Transverse colon (tissue), 4 donors: ENCODE measurements around the gene LMBR1L. TPM values are rescaled to one million over a fixed set of nuclear protein-coding genes. Genes with fewer than 3 reads are reported as not detected.

Source experiments
- DNase-seq: peaks from one replicate; pipeline ENCODE4 v3.0.0-alpha.2; 2019
- H3K27ac ChIP-seq, 4 donors: fragments of 200-600 bp; sonication (generic); 2 replicates each; pipeline ENCODE4 v1.5.1; 2016 to 2018; ENCODE audit warnings: inconsistent platforms in 4 of 4
- H3K27me3 ChIP-seq: fragments of 200-600 bp; sonication (generic); 2 replicates; pipeline ENCODE4 v1.5.1; 2017; ENCODE audit warnings: inconsistent platforms
- H3K36me3 ChIP-seq, 4 donors: fragments of 200-600 bp; sonication (generic); 2 replicates each; pipeline ENCODE4 v1.5.1; 2017 to 2019; ENCODE audit warnings: inconsistent platforms in 4 of 4
- H3K4me1 ChIP-seq, 4 donors: fragments of 200-600 bp; sonication (generic); 2 replicates each; pipeline ENCODE4 v1.5.1; 2017 to 2020; ENCODE audit warnings: inconsistent platforms in 4 of 4
- H3K4me3 ChIP-seq, 4 donors: fragments of 200-600 bp; sonication (generic); 1 replicate in 1 of 4; 2 replicates in 3 of 4; pipeline versions ENCODE4 v1.5.1 to v1.6.1; 2017 to 2019; ENCODE audit warnings: inconsistent platforms in 4 of 4
- H3K9me3 ChIP-seq, 2 donors: fragments of 200-600 bp; sonication (generic); 2 replicates each; pipeline ENCODE4 v1.5.1; 2017 to 2019; ENCODE audit warnings: inconsistent platforms in 2 of 2
- EP300 ChIP-seq: sonication (generic); formaldehyde crosslinking; IDR thresholded peaks from one replicate; pipeline ENCODE4 v1.6.1; 2017; ENCODE audit warnings: antibody characterized with exemption, low read depth
- POLR2A ChIP-seq: fragments of 450-650 bp; IDR thresholded peaks from one replicate; pipeline ENCODE4 v1.6.1; 2016; ENCODE audit warnings: antibody characterized with exemption, mild to moderate bottlenecking, moderate library complexity
- POLR2AphosphoS5 ChIP-seq, 3 donors: sonication (generic); formaldehyde crosslinking; IDR thresholded peaks; one replicate each; pipeline ENCODE4 v1.6.1; 2016; ENCODE audit warnings: antibody characterized with exemption in 3 of 3
- WGBS, 2 donors: methylation state at CpG; one replicate each; pipeline ENCODE4 v1.1.5; 2018; ENCODE audit warnings: low coverage in 1 of 2; 5-methylcytosine and 5-hydroxymethylcytosine counted together
- in situ Hi-C, 4 donors: fragments of 200-750 bp; cut with MboI; loops; one replicate each; pipeline versions ENCODE4 v1.15.0 to v1.15.1; 2017; ENCODE audit warnings: low sequenced_read_pairs in 3 of 4, low pct_ligation_motif_present in 1 of 4, low pct_unique_long_range_greater_than_20kb in 1 of 4
- intact Hi-C: fragments of 100-400 bp; cut with DNase I; formaldehyde crosslinking; loops from one replicate; pipeline ENCODE4 v1.15.1; 2023; ENCODE audit warnings: low total_unique reads
- total RNA-seq, 4 donors: library from RNA; depleted of rRNA; stranded (reverse); fragments of >200 nt; gene quantifications; one replicate each; pipeline ENCODE4 v1.1.0, GENCODE V29; 2016
- TF ChIP-seq, protein P1 (sequence below), 5 experiments: fragments of 200-600 bp in 3 of 5; fragments of 450-650 bp in 2 of 5; sonication (generic) in 3 of 5; IDR thresholded peaks; 1 replicate in 2 of 5; 2 replicates in 3 of 5; pipeline ENCODE4 v1.5.1; 2016 to 2017; ENCODE audit warnings: antibody characterized with exemption in 5 of 5, inconsistent platforms in 3 of 5, mild to moderate bottlenecking in 2 of 5, moderate library complexity in 1 of 5

The LMBR1L gene
- total RNA-seq, 4 donors from 2014 or later, result 72.6 to 125 (median 82.1) TPM

DNA sequence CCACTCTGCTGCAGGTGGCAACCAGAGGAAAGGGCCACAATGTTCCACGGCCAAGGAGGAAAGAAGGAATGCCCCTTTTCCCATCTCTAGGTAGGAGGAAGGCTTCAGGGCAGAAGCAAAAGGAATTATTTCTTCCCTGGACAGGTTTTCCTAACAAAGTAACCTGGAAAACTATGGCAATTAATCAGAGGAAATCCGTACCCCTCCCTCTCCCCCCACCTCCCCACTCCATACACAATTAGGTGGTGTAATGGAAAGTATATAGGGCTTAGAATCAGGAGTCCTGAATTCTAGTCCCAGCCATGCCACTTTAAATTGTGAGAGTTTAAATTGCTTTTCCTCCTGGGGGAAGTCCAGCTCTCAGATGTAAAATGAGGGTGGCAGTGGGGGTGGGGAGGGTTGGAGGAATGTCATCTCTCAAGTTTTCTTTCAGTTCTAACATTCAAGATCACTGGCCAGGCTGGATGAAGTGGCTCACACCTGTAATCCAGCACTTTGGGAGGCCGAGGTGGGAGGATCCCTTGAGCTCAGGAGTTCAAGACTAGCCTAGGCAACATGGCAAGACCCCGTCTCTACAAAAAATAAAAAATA, 17.7 kb downstream of the LMBR1L start:
- Histone ChIP-seq H3K4me3 (no peak overlapping the region), H3K27ac (no peak overlapping the region), H3K36me3 (peaks cover 0 to 9% (median 0%) of the 10 kb centered on the region in 4 donors), H3K9me3 (no peaks in the 10 kb centered on the region), H3K4me1 (peaks cover 32 to 55% (median 41%) of the 10 kb centered on the region in 4 donors), H3K27me3 (peaks cover 67% of the 10 kb centered on the region)
- intact Hi-C loops, result no loop called here
- WGBS, 2 donors, result 13 to 43% methylated on average over 1 to 4 of the region's 4 CpGs
- in situ Hi-C loops, result loop anchor here in 2 of 4 donors (25.0 kb wide), 1 partner anchor 144 kb away; no protein-coding TSS in a partner anchor
- TF ChIP-seq POLR2A, result no peak
- TF ChIP-seq EP300, result no peak
- TF ChIP-seq, protein P1, sequence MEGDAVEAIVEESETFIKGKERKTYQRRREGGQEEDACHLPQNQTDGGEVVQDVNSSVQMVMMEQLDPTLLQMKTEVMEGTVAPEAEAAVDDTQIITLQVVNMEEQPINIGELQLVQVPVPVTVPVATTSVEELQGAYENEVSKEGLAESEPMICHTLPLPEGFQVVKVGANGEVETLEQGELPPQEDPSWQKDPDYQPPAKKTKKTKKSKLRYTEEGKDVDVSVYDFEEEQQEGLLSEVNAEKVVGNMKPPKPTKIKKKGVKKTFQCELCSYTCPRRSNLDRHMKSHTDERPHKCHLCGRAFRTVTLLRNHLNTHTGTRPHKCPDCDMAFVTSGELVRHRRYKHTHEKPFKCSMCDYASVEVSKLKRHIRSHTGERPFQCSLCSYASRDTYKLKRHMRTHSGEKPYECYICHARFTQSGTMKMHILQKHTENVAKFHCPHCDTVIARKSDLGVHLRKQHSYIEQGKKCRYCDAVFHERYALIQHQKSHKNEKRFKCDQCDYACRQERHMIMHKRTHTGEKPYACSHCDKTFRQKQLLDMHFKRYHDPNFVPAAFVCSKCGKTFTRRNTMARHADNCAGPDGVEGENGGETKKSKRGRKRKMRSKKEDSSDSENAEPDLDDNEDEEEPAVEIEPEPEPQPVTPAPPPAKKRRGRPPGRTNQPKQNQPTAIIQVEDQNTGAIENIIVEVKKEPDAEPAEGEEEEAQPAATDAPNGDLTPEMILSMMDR (IDR thresholded peaks at IDR 0.05), result no peak
- no peak for TF ChIP-seq POLR2AphosphoS5 (IDR thresholded peaks at IDR 0.05)
- no peak for DNase-seq

DNA sequence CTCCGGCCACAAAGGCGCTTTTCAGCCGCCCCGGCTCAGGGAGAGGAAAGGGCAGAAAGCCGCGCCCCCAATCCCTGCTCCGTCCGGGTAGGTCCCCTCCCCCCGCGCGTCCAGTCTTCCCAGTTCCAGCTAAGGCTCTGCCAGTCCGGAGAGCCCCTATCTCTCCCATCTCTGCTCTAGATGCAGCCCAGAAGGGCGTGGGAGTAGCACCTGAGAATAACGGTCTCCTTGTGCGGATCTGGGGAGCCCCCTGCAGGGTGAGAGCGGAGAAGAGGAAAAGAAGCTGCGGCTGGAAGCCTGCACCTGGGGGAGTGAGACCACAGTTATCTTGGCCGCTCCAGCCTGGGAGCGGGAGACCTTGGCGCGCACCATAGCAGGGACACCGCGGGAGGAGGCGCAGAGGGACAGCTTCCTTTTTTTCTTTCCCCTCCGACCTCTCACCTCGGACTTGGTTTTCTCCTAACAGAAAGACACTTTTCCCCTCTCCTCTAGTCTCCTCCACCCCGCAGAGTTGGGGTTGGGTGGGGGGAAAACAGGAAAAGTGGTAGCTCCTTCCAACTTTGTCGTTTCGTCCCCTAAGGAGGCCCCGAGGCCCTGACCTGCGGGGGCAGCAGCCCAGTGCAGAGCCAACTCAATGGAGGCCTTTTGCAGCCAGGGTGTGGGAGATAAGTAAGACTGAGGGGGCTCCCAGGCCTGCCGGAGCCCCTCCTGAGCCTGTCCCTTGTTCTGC, 18.4 kb downstream of the LMBR1L start:
- in situ Hi-C loops (loop anchor here in 2 of 4 donors (25.0 kb wide), 1 partner anchor 145 kb away; no protein-coding TSS in a partner anchor), intact Hi-C loops (no loop called here)
- Histone ChIP-seq H3K4me3 (peak overlapping the region in 1 of 4 donors; percentile 34), H3K27me3 (peaks cover 67% of the 10 kb centered on the region), H3K4me1 (peaks cover 32 to 55% (median 42%) of the 10 kb centered on the region in 4 donors), H3K27ac (no peak overlapping the region), H3K9me3 (no peaks in the 10 kb centered on the region), H3K36me3 (peaks cover 0 to 7% (median 0%) of the 10 kb centered on the region in 4 donors)
- TF ChIP-seq, protein P1 (IDR thresholded peaks at IDR 0.05), result peak in 4 of 5 experiments; percentile 11 to 19 (median 16)
- no peak for TF ChIP-seq EP300
- DNase-seq, result no peak
- WGBS, 2 donors, result 0 to 9% methylated on average over 4 to 28 of the region's 32 CpGs

DNA sequence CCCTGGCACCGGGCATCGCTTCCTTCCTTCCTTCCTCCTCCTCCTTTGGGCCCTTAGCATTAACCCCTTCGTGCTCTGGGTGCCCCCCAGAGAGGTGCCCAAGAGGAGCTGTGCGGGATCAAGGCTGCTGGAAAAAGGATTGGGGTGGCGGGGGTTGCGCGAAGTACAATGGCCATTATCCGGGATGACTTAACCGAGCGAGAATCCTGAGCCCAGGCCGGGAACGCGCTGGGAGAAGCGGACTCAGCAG, 18.9 kb downstream of the LMBR1L start:
- in situ Hi-C loops, result loop anchor here in 2 of 4 donors (25.0 kb wide), 1 partner anchor 146 kb away; no protein-coding TSS in a partner anchor
- TF ChIP-seq, protein P1 (IDR thresholded peaks at IDR 0.05), result no peak
- TF ChIP-seq EP300, result no peak
- Histone ChIP-seq H3K4me3 (peak overlapping the region in 1 of 4 donors; percentile 34), H3K36me3 (peaks cover 0 to 2% (median 0%) of the 10 kb centered on the region in 4 donors), H3K4me1 (peaks cover 32 to 55% (median 42%) of the 10 kb centered on the region in 4 donors), H3K9me3 (no peaks in the 10 kb centered on the region), H3K27ac (no peak overlapping the region), H3K27me3 (peaks cover 67% of the 10 kb centered on the region)
- 10% methylated on average over 13 of the region's 14 CpGs; no CpG with 5 or more reads in 1 of the 2 donors for WGBS, 2 donors
- no peak for DNase-seq
- intact Hi-C loops, result no loop called here

DNA sequence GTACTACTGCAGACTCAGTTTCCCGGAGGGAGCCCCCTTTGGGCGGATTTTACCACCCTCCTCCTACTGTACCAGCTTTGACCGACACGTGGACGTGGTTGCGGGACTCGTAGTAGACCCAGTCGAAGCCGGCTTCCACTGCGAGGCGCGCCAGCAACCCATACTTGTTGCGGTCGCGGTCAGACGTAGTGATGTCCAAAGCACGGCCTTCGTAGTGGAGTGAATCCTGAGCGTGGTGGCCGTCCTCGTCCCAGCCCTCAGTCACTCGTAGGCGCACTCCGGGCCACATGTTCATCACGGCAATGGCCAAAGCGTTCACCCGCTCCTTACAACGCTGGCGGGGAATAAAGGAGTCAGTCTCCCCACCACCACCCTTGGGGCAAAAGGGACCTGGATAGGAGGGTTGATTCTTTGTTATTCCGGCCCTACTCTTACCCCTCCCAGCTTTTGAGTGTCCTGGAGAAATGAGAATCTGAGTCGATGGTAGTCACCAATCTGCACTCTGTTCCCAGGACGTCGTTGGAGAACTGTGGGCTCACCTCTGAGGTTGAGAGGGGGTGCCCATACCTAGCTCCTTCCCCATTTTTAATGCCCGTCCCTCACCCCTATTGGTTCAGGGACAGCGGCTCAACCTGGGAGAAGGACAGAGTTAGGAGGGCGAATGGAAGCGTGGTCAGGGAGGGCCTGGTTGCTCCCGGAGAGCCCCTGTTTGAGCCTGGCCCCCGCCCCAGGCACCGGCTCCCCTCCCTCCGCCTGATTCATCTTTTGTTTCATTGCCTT, 19.4 kb downstream of the LMBR1L start:
- H3K4me3 ChIP-seq, result peak overlapping the region in 1 of 4 donors; percentile 34
- H3K27ac ChIP-seq, result no peak overlapping the region
- intact Hi-C loops (no loop called here), in situ Hi-C loops (loop anchor here in 2 of 4 donors (25.0 kb wide), 1 partner anchor 146 kb away; no protein-coding TSS in a partner anchor)
- TF ChIP-seq POLR2AphosphoS5 (IDR thresholded peaks at IDR 0.05) (no peak), POLR2A (no peak), EP300 (no peak)
- TF ChIP-seq, protein P1 (IDR thresholded peaks at IDR 0.05), result no peak
- H3K36me3 ChIP-seq, result no peaks in the 10 kb centered on the region
- peaks cover 32 to 55% (median 42%) of the 10 kb centered on the region in 4 donors for H3K4me1 ChIP-seq
- H3K27me3 ChIP-seq, result peaks cover 67% of the 10 kb centered on the region
- no peak for DNase-seq
- H3K9me3 ChIP-seq, result no peaks in the 10 kb centered on the region
- WGBS, 2 donors, result 39% methylated on average over 37 of the region's 41 CpGs; no CpG with 5 or more reads in 1 of the 2 donors
